Fibroblast of mammary gland (primary cell): ENCODE data around the gene SLC27A1.

Experiments used
- DNase-seq: peaks from one replicate; pipeline ENCODE4 v3.0.0-alpha.2; 2010; ENCODE audit warnings: low read depth
- H3K4me3 ChIP-seq: 2 replicates; pipeline ENCODE4 v1.5.1; 2011; ENCODE audit warnings: low read depth, mild to moderate bottlenecking, low read length, moderate library complexity; ENCODE audit not compliant: control insufficient read depth
- TF ChIP-seq, protein P1 (sequence below): conservative IDR thresholded peaks from 2 replicates; pipeline ENCODE4 v1.5.1; 2011; ENCODE audit warnings: low read depth, low read length, inconsistent platforms; ENCODE audit not compliant: control insufficient read depth, insufficient read depth

The SLC27A1 gene

DNA sequence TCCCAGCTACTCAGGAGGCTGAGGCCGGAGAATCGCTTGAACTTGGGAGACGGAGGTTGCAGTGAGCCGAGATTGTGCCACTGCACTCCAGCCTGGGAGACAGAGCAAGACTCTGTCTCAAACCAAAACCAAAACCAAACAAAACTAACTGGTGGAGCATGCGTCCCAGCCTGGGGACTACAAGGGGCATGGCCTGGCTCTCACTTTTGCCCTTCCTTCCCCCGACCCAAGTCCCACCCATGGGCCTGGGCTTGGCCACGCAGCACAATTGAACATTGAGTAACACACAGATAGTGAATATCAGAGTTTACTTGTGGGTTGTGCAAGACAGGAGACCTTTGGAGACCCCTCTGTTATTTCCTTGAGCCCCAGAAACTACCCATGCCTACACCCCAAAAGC is 35.1 kb upstream of the SLC27A1 start:
- TF ChIP-seq, protein P1, sequence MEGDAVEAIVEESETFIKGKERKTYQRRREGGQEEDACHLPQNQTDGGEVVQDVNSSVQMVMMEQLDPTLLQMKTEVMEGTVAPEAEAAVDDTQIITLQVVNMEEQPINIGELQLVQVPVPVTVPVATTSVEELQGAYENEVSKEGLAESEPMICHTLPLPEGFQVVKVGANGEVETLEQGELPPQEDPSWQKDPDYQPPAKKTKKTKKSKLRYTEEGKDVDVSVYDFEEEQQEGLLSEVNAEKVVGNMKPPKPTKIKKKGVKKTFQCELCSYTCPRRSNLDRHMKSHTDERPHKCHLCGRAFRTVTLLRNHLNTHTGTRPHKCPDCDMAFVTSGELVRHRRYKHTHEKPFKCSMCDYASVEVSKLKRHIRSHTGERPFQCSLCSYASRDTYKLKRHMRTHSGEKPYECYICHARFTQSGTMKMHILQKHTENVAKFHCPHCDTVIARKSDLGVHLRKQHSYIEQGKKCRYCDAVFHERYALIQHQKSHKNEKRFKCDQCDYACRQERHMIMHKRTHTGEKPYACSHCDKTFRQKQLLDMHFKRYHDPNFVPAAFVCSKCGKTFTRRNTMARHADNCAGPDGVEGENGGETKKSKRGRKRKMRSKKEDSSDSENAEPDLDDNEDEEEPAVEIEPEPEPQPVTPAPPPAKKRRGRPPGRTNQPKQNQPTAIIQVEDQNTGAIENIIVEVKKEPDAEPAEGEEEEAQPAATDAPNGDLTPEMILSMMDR: no peak
- no peak for DNase-seq
- H3K4me3 ChIP-seq: no peak overlapping the region

DNA sequence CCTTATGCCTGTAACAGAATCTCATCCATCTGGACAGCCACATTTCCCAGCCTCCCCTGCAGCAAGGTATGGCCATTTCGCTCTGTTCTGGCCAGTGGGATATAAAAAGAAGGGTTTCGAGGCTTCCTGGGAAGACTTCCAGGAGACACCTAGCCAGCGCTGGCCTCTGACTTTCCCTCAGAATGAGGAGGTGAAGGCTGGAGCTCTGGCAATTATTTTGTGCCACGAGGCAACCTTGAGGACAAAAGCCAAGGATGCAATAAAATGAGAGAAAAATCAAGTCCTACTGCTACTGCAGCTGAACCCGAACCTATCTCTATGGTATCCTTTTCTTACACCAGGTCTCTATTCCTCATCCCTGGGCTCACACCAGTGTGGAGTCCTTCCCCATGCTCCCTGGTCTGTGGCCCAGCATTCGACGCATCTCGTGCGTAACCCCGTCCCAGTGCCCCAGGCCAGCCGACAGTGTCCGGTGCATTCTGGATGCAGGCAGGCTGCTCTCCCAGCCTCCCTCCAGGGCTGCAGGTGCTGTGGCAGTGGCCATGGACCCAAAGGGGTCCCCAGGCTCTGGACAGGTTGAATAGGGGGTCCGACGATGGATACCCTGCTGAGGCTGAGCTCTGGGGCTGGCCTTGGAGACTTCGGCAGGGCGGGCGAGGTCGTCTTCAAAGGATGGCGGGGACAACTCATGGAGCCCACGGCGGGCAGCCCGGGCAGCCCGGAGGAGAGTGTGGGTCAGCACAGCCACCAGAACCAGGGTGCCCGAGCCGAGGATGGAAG is 34.0 kb upstream of the SLC27A1 start:
- DNase-seq: no peak
- TF ChIP-seq, protein P1: no peak
- no peak overlapping the region for H3K4me3 ChIP-seq

DNA sequence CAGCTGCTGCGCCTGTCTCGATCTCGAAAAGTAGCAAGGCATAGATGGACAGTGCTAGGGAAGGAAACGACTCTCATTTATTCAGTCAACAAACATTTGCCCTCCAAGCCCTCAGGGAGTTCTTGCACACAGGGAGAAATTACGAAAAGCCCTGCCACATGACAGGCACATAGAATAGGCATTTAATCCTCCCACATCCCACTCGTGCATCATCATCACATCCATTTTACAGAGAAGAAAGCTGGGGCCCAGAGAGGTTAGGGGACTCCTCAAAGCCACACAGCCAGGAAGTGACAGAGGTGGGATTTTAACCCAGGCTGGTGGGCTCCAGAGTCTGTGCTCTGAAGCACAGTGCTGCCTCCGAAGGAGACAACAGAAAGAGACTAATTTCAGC is 33.5 kb upstream of the SLC27A1 start:
- no peak for DNase-seq
- H3K4me3 ChIP-seq: no peak overlapping the region
- TF ChIP-seq, protein P1: no peak

DNA sequence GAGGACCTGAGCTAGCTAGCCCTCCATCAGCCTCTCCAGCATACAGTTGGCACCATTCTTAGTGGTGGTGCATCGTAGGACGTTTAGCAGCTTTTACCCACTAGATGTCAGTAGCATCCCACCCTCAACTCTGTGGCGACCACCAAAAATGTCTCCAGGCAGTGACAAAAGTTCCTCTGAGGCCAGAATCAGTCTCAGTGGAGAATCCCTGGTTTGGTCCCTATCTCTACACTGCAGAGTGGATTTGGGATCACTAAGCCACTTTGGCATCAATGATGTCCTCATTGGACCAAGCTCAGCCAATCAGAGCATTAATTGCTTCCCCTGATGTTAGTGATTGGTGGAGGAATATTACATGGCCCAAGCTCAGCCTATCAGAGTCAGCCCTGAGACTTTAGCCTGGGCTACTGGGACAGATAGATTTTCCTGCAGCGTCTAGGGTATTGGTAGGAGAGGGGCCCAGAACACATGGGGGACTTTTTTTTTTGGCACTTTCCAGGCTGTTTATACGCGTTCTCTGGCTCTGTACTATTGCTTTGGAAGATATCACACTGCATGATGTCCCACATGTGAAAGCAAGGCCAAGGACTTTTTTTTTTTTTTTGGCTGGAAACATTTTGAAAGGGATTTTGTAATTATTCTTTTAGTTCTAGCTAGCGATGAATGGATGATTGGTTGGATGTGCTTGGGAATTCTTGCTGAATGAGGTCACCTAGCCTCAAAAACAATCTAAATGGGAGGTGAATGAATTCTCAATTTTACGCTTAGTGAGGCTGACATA is 28.9 kb upstream of the SLC27A1 start:
- H3K4me3 ChIP-seq: no peak overlapping the region
- DNase-seq: peak; percentile 66
- TF ChIP-seq, protein P1: peak; percentile 59

- DNase-seq: no peak
- TF ChIP-seq, protein P1: no peak
- no peak overlapping the region for H3K4me3 ChIP-seq
Observed at GRCh38 chr19:17445526-17446165, 24.7 kb upstream of the SLC27A1 start.

DNA sequence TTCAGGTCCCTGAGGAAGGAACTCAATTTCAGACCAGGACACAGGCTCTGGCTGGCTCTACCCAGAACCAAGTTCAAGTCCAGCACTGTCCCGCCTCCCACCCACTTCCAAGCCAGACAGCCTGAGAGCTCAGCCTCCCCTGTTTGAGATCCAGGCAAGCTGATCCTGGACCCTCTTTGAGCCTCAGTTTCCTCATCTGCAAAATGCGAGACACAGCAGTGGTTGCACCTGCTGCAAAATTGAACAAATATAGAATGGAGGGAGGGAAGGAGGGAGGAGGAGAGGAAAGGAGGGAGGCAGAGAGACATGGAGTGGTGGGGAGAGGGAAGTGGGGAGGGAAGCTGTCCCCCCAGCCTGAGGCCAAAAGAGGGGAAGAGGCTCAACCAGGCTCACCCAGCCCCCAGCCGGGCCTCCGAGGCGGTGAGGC is 22.6 kb upstream of the SLC27A1 start:
- TF ChIP-seq, protein P1: no peak
- H3K4me3 ChIP-seq: no peak overlapping the region
- no peak for DNase-seq
